Gastrocnemius medialis (tissue), 4 donors: ENCODE measurements around the gene MROH2A.

Experiments used
- CTCF ChIP-seq, 5 experiments: fragments of 450-650 bp in 3 of 5; fragments of 200-600 bp in 2 of 5; sonication (generic) in 2 of 5; IDR thresholded peaks in 4 of 5; conservative IDR thresholded peaks in 1 of 5; 1 replicate in 4 of 5; 2 replicates in 1 of 5; pipeline ENCODE4 v1.5.1; 2016 to 2019; ENCODE audit warnings: antibody characterized with exemption in 5 of 5, mild to moderate bottlenecking in 3 of 5, moderate library complexity in 3 of 5
- POLR2A ChIP-seq, 2 donors: fragments of 450-650 bp; IDR thresholded peaks; one replicate each; pipeline ENCODE4 v1.6.1; 2017; ENCODE audit warnings: antibody characterized with exemption in 2 of 2, mild to moderate bottlenecking in 2 of 2, moderate library complexity in 2 of 2

- TF ChIP-seq CTCF (IDR thresholded peaks at IDR 0.05 in 4 of 5, conservative IDR thresholded peaks at IDR 0.05 in 1 of 5): no peak
- no peak for TF ChIP-seq POLR2A (IDR thresholded peaks at IDR 0.05)
Observed at GRCh38 chr2:233819884-233820773, 42.0 kb downstream of the MROH2A start.
